ENCODE results near the gene NSD1. TPM values are rescaled to one million over a fixed set of nuclear protein-coding genes. Genes with fewer than 3 reads are reported as not detected.
A peak's percentile ranks its signal among the peaks of the same experiment; 100 is the strongest.

The NSD1 gene
- total and polyA plus RNA-seq, 9 of the 15 experiments (the other 6 are each of a cell fraction or from before 2014, with no cell fraction given): 3.8 to 51.0 (median 24.7) TPM

- TF ChIP-seq CTCFL (IDR thresholded peaks at IDR 0.05; ENCODE audit: borderline replicate concordance, insufficient read depth, low read depth, low read length, poor library complexity, severe bottlenecking): peak; percentile 56
- no peak for TF ChIP-seq FOXP4 (CRISPR knock-in tag; IDR thresholded peaks at IDR 0.05; ENCODE audit: borderline replicate concordance)
- no peak for TF ChIP-seq LEF1 (IDR thresholded peaks at IDR 0.05)
- no peak for TF ChIP-seq DIDO1 (tag; IDR thresholded peaks at IDR 0.05; ENCODE audit: low read depth)
- no peak for TF ChIP-seq NKRF (IDR thresholded peaks at IDR 0.05; ENCODE audit: borderline replicate concordance)
- TF ChIP-seq ZNF668 (CRISPR knock-in tag; IDR thresholded peaks at IDR 0.05): no peak
- no peak for TF ChIP-seq CEBPZ (IDR thresholded peaks at IDR 0.05; ENCODE audit: borderline replicate concordance, low read depth, low read length)
- TF ChIP-seq, protein P1, sequence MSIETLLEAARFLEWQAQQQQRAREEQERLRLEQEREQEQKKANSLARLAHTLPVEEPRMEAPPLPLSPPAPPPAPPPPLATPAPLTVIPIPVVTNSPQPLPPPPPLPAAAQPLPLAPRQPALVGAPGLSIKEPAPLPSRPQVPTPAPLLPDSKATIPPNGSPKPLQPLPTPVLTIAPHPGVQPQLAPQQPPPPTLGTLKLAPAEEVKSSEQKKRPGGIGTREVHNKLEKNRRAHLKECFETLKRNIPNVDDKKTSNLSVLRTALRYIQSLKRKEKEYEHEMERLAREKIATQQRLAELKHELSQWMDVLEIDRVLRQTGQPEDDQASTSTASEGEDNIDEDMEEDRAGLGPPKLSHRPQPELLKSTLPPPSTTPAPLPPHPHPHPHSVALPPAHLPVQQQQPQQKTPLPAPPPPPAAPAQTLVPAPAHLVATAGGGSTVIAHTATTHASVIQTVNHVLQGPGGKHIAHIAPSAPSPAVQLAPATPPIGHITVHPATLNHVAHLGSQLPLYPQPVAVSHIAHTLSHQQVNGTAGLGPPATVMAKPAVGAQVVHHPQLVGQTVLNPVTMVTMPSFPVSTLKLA (conservative IDR thresholded peaks at IDR 0.05): 0 out of 4 replicates have a peak, but pooled peaks of 1 of the 2 experiments have one; percentile 14
- TF ChIP-seq TOE1 (IDR thresholded peaks at IDR 0.05; ENCODE audit: borderline replicate concordance): no peak
- TF ChIP-seq TOE1 (CRISPR knock-in tag; IDR thresholded peaks at IDR 0.05; ENCODE audit: borderline replicate concordance, low read depth): no peak
- TF ChIP-seq MEF2D (tag; conservative IDR thresholded peaks at IDR 0.05; ENCODE audit: low read depth): no peak
- no peak for TF ChIP-seq CCNT2 (IDR thresholded peaks at IDR 0.05; ENCODE audit: borderline replicate concordance, extremely low read depth, insufficient read length, low read depth, low read length)
- TF ChIP-seq POLR2AphosphoS5 (IDR thresholded peaks at IDR 0.05; ENCODE audit: control insufficient read depth, insufficient read depth, low read depth, low read length): no peak
- no peak for TF ChIP-seq SMARCA5 (IDR thresholded peaks at IDR 0.05)
- TF ChIP-seq GTF2F1 (IDR thresholded peaks at IDR 0.05; ENCODE audit: low read depth, low read length): no peak
Measured at GRCh38 chr5:177300236-177300880, 166.8 kb downstream of the NSD1 start (continued).

Data from K562 (cell line).